HG03342 (cell line): ENCODE results near the gene OR56B1.

ENCODE experiments used
- ATAC-seq: cut with Tn5 transposase; IDR thresholded peaks from one replicate; pipeline ENCODE4 v1.9.1; 2021; ENCODE audit warnings: mild to moderate bottlenecking, moderate library complexity; ENCODE audit not compliant: unreplicated experiment

OR56B1 gene

DNA sequence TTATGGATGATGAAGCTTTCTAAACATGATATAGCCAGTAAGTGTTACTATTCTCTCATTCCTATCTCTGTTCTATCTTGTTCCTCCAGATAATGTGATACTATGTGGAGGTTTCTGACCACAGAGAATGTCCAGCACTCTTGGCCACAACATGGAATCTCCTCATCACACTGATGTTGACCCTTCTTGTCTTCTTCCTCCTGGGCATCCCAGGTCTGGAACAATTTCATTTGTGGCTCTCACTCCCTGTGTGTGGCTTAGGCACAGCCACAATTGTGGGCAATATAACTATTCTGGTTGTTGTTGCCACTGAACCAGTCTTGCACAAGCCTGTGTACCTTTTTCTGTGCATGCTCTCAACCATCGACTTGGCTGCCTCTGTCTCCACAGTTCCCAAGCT is 9.9 kb upstream of the OR56B1 start:
- ATAC-seq = no peak

DNA sequence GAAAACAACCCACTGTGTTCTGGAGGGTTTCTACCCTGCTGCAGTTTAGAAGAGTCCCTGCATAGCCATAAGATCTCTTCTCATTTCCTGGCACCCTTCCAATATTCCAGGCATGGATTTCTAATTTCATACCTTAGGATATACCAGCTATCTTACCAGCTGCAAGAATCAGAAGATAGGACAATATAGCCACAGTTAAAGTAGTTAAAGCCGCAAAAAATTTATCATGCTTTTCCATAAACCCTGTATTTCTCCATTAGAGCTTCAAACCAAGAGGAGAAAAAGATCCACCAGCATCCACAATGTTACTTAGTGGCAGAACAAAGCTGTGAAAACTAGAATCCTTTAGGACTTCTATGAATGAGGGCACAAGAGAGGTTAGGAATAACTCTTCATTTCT is 8.6 kb upstream of the OR56B1 start:
- no peak for ATAC-seq

GRCh38 chr11:5737091-5737490 is 843 bp downstream of the OR56B1 start:
- no peak for ATAC-seq

- no peak for ATAC-seq
These were observed 1.6 kb downstream of the OR56B1 start for GRCh38 chr11:5737670-5738392.

DNA sequence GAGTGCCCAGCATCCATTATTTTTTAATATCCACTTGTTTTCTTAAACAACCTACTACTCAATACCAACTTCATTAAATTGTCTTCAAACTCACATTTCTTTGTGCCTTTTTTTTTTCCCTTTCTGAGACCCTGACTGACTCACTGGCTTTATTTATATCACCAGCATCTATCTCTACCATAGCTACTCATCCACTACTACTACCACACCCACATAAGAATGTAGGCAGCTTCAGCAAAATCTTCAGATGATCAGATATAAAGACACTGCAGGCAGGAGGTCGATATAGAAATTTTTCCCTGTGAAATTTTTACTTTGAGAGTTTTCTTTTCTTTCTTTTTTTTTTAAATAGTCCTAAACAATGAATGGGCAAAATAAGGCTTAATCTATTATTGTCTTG is 2.2 kb downstream of the OR56B1 start:
- no peak for ATAC-seq

GRCh38 chr11:5746614-5747013 is 10.4 kb downstream of the OR56B1 start:
- ATAC-seq = no peak

DNA sequence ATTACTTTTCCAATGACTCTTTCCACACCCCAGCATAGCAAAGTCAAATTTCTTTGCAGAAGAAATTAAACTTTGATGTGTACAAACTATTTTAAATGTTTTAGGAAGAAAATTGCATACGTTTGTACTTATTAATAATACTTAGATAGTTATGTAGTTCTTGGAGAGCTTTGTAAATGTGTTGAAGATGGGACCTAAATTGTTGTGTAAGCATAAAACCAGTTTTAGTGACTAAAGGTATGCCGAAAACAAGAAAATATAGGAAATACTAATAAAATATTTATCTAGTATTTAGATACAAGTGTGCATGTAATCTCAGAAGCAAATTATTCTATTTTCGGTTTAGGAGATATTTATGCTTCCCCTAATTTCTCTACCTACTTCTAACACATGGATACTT is 13.6 kb downstream of the OR56B1 start:
- no peak for ATAC-seq

GRCh38 chr11:5753943-5754342 is 17.7 kb downstream of the OR56B1 start, which contains the start of gene OR52N4:
OR52N4 (plus strand) TSS chr11:5754243; CDS start chr11:5754741, 498 bp downstream.
- ATAC-seq = no peak

GRCh38 chr11:5767056-5767455 is 30.8 kb downstream of the OR56B1 start:
- ATAC-seq = no peak

- ATAC-seq = no peak
These were observed 47.0 kb downstream of the OR56B1 start, which contains the start of gene OR52N5 for GRCh38 chr11:5783255-5783654. OR52N5 (minus strand) TSS chr11:5783355; CDS start chr11:5778634, 4,721 bp downstream.
